Measurements from ENCODE around the gene FAM241A. TPM values are rescaled to one million over a fixed set of nuclear protein-coding genes. Genes with fewer than 3 reads are reported as not detected.

The FAM241A gene
- total and polyA plus RNA-seq, 9 of the 15 experiments (the other 6 are each of a cell fraction or from before 2014, with no cell fraction given): 2.3 to 8.5 (median 5.3) TPM

DNA sequence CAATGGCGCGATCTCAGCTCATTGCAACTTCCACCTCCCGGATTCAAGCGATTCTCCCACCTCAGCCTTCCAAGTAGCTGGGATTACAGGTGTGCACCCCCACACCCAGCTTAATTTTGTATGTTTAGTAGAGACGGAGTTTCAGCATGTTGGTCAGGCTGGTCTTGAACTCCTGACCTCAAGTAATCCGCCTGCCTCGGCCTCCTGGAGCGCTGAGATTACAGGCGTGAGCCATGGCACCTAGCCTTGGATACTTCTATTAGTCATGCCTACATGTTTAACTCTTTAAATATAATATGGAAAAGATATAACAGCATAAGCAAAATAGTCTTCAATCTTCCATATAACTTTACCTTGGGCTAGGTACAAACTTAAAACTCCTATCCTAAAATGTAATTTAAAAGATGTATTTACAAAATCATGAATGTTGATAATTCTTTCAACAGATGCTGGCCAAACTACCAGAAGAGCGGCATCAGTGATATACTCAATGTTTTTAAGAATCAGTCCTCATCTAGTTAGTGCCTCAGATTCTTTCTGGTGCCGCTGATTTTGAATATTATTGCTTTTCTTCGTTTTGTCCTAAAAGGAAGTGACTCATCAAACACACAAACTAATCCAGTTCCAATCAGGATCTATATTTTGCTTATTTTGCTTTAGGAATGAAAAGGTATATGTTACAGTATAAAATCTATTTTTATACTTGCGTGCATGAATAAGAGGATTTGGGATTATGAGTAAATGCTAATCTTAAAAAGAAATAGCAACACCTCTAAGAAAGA, 23.7 kb downstream of the FAM241A start (continued):
- TF ChIP-seq IRF2 (CRISPR knock-in tag; IDR thresholded peaks at IDR 0.05): no peak
- TF ChIP-seq, protein P1, sequence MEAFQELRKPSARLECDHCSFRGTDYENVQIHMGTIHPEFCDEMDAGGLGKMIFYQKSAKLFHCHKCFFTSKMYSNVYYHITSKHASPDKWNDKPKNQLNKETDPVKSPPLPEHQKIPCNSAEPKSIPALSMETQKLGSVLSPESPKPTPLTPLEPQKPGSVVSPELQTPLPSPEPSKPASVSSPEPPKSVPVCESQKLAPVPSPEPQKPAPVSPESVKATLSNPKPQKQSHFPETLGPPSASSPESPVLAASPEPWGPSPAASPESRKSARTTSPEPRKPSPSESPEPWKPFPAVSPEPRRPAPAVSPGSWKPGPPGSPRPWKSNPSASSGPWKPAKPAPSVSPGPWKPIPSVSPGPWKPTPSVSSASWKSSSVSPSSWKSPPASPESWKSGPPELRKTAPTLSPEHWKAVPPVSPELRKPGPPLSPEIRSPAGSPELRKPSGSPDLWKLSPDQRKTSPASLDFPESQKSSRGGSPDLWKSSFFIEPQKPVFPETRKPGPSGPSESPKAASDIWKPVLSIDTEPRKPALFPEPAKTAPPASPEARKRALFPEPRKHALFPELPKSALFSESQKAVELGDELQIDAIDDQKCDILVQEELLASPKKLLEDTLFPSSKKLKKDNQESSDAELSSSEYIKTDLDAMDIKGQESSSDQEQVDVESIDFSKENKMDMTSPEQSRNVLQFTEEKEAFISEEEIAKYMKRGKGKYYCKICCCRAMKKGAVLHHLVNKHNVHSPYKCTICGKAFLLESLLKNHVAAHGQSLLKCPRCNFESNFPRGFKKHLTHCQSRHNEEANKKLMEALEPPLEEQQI (IDR thresholded peaks at IDR 0.05): 0 out of 2 replicates have a peak, but pooled peaks have one; percentile 25
- TF ChIP-seq HDAC8 (tag; IDR thresholded peaks at IDR 0.05): no peak
- TF ChIP-seq EZH2 (IDR thresholded peaks at IDR 0.05; ENCODE audit: borderline replicate concordance, low read depth, low read length): no peak
- no peak for TF ChIP-seq KAT8 (IDR thresholded peaks at IDR 0.05; ENCODE audit: low read depth)
- no peak for TF ChIP-seq NR2F6 (CRISPR knock-in tag; IDR thresholded peaks at IDR 0.05)
- TF ChIP-seq, protein P2, sequence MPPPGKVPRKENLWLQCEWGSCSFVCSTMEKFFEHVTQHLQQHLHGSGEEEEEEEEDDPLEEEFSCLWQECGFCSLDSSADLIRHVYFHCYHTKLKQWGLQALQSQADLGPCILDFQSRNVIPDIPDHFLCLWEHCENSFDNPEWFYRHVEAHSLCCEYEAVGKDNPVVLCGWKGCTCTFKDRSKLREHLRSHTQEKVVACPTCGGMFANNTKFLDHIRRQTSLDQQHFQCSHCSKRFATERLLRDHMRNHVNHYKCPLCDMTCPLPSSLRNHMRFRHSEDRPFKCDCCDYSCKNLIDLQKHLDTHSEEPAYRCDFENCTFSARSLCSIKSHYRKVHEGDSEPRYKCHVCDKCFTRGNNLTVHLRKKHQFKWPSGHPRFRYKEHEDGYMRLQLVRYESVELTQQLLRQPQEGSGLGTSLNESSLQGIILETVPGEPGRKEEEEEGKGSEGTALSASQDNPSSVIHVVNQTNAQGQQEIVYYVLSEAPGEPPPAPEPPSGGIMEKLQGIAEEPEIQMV (tag; conservative IDR thresholded peaks at IDR 0.05; ENCODE audit: low read depth): no peak
- TF ChIP-seq, protein P3, sequence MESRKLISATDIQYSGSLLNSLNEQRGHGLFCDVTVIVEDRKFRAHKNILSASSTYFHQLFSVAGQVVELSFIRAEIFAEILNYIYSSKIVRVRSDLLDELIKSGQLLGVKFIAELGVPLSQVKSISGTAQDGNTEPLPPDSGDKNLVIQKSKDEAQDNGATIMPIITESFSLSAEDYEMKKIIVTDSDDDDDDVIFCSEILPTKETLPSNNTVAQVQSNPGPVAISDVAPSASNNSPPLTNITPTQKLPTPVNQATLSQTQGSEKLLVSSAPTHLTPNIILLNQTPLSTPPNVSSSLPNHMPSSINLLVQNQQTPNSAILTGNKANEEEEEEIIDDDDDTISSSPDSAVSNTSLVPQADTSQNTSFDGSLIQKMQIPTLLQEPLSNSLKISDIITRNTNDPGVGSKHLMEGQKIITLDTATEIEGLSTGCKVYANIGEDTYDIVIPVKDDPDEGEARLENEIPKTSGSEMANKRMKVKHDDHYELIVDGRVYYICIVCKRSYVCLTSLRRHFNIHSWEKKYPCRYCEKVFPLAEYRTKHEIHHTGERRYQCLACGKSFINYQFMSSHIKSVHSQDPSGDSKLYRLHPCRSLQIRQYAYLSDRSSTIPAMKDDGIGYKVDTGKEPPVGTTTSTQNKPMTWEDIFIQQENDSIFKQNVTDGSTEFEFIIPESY (CRISPR knock-in tag; IDR thresholded peaks at IDR 0.05): no peak
- no peak for TF ChIP-seq SAFB2 (IDR thresholded peaks at IDR 0.05; ENCODE audit: borderline replicate concordance, low read depth, low read length, severe bottlenecking)
- peak; percentile 46 for TF ChIP-seq CBFA2T2 (conservative IDR thresholded peaks at IDR 0.05)
- no peak for TF ChIP-seq FOXM1 (IDR thresholded peaks at IDR 0.05; ENCODE audit: low read depth)
- TF ChIP-seq FOXM1 (CRISPR knock-in tag; IDR thresholded peaks at IDR 0.05; ENCODE audit: low read depth): no peak
- TF ChIP-seq JUND (IDR thresholded peaks at IDR 0.05; ENCODE audit: borderline replicate concordance, low read depth, low read length): 0 out of 2 replicates have a peak, but pooled peaks have one; percentile 7
- no peak for TF ChIP-seq JUND (tag; IDR thresholded peaks at IDR 0.05; ENCODE audit: borderline replicate concordance, low read depth, low read length)
- TF ChIP-seq TARDBP (IDR thresholded peaks at IDR 0.05): no peak
- no peak for TF ChIP-seq FOXK1 (CRISPR knock-in tag; IDR thresholded peaks at IDR 0.05; ENCODE audit: borderline replicate concordance)
- TF ChIP-seq, protein P4, sequence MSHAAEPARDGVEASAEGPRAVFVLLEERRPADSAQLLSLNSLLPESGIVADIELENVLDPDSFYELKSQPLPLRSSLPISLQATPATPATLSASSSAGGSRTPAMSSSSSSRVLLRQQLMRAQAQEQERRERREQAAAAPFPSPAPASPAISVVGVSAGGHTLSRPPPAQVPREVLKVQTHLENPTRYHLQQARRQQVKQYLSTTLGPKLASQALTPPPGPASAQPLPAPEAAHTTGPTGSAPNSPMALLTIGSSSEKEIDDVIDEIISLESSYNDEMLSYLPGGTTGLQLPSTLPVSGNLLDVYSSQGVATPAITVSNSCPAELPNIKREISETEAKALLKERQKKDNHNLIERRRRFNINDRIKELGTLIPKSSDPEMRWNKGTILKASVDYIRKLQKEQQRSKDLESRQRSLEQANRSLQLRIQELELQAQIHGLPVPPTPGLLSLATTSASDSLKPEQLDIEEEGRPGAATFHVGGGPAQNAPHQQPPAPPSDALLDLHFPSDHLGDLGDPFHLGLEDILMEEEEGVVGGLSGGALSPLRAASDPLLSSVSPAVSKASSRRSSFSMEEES (CRISPR knock-in tag; IDR thresholded peaks at IDR 0.05): no peak
- TF ChIP-seq GTF2E2 (tag; IDR thresholded peaks at IDR 0.05): no peak
- no peak for TF ChIP-seq ZNF24 (IDR thresholded peaks at IDR 0.05)
- TF ChIP-seq ZNF324 (CRISPR knock-in tag; IDR thresholded peaks at IDR 0.05): no peak
- TF ChIP-seq MAFG (tag; conservative IDR thresholded peaks at IDR 0.05): 0 out of 2 replicates have a peak, but pooled peaks have one; percentile 5

Data from K562 (cell line).